HG02884 (cell line): Measurements from ENCODE around the gene SETSIP.
"Not testable (repeated sequence)": the region's sequence is repeated elsewhere in the genome, so short reads cannot be mapped to it uniquely, and the experiment has no call there.

Experiments
- ATAC-seq: cut with Tn5 transposase; IDR thresholded peaks from one replicate; pipeline ENCODE4 v1.9.1; 2021; ENCODE audit warnings: mild to moderate bottlenecking, moderate library complexity; ENCODE audit not compliant: unreplicated experiment

SETSIP gene

GRCh38 chr1:92075311-92075710 is at the start of gene SETSIP:
SETSIP (minus strand) TSS chr1:92075411; CDS start chr1:92075411, 0 bp downstream.
- ATAC-seq = no peak

GRCh38 chr1:92123868-92124267 is 48.7 kb upstream of the SETSIP start:
- no peak for ATAC-seq

- ATAC-seq = no peak
These were observed 43.6 kb upstream of the SETSIP start for GRCh38 chr1:92118826-92119225.

- no peak for ATAC-seq
These were observed 42.3 kb upstream of the SETSIP start for GRCh38 chr1:92117526-92117925.

- no peak for ATAC-seq
These were observed 33.4 kb upstream of the SETSIP start for GRCh38 chr1:92108631-92109030.

- ATAC-seq = no peak
These were observed 30.4 kb upstream of the SETSIP start for GRCh38 chr1:92105546-92106081.

GRCh38 chr1:92096317-92096716 is 21.1 kb upstream of the SETSIP start:
- ATAC-seq = no peak

- ATAC-seq = no peak
These were observed 20.7 kb upstream of the SETSIP start for GRCh38 chr1:92095874-92096273.

GRCh38 chr1:92094595-92094994 is 19.4 kb upstream of the SETSIP start:
- ATAC-seq = no peak

- no peak for ATAC-seq
These were observed 18.9 kb upstream of the SETSIP start for GRCh38 chr1:92094090-92094489.

GRCh38 chr1:92091625-92092024 is 16.4 kb upstream of the SETSIP start:
- ATAC-seq = no peak

GRCh38 chr1:92087542-92087941 is 12.3 kb upstream of the SETSIP start:
- no peak for ATAC-seq

GRCh38 chr1:92085727-92086126 is 10.5 kb upstream of the SETSIP start:
- ATAC-seq = no peak

- ATAC-seq = no peak
These were observed 9.4 kb upstream of the SETSIP start for GRCh38 chr1:92084651-92085050.

- ATAC-seq = no peak
These were observed 5.8 kb upstream of the SETSIP start for GRCh38 chr1:92081031-92081430.

GRCh38 chr1:92080128-92080985 is 5.1 kb upstream of the SETSIP start, which contains the start of gene BTBD8:
BTBD8 (plus strand) TSS chr1:92080345; CDS start chr1:92080572, 227 bp downstream.
- peak; percentile 95 for ATAC-seq

GRCh38 chr1:92079441-92079840 is 4.2 kb upstream of the SETSIP start:
- no peak for ATAC-seq

GRCh38 chr1:92078077-92078476 is 2.9 kb upstream of the SETSIP start:
- ATAC-seq = not testable (repeated sequence)

GRCh38 chr1:92076363-92076762 is 1.2 kb upstream of the SETSIP start:
- ATAC-seq = no peak

GRCh38 chr1:92074446-92074845 is 765 bp downstream of the SETSIP start:
- ATAC-seq = not testable (repeated sequence)

- ATAC-seq = no peak
These were observed 4.3 kb downstream of the SETSIP start for GRCh38 chr1:92070892-92071291.

- no peak for ATAC-seq
These were observed 8.9 kb downstream of the SETSIP start for GRCh38 chr1:92066321-92066720.
